ENCODE data around the gene MLLT11. TPM values are rescaled to one million over a fixed set of nuclear protein-coding genes. Genes with fewer than 3 reads are reported as not detected.
"Not testable (repeated sequence)": the region's sequence is repeated elsewhere in the genome, so short reads cannot be mapped to it uniquely, and the experiment has no call there.

The MLLT11 gene
- total RNA-seq, 1 experiment from 2014 or later = 23.7 TPM

GRCh38 chr1:151062741-151063371 lies 2.7 kb downstream of the MLLT11 start:
- no peak overlapping the region for H3K4me3 ChIP-seq
- 0 out of 2 replicates have a peak, but pooled peaks cover 9% of the 10 kb centered on the region for H3K36me3 ChIP-seq
- no peaks in the 10 kb centered on the region for H3K9me3 ChIP-seq (replicated peaks)
- H3K4me1 ChIP-seq (replicated peaks) = peaks cover 19% of the 10 kb centered on the region
- peak; percentile 36 to 65 for DNase-seq (ENCODE audit: low read depth in 1 of 2, low spot score in 2 of 2)
- H3K27ac ChIP-seq = peak overlapping the region; percentile 71
- H3K27me3 ChIP-seq (replicated peaks) = no peaks in the 10 kb centered on the region

GRCh38 chr1:151065089-151065645 lies 5.0 kb downstream of the MLLT11 start:
- H3K9me3 ChIP-seq (replicated peaks) = no peaks in the 10 kb centered on the region
- H3K4me3 ChIP-seq = no peak overlapping the region
- H3K36me3 ChIP-seq = peaks cover 13% of the 10 kb centered on the region
- H3K27me3 ChIP-seq (replicated peaks) = no peaks in the 10 kb centered on the region
- H3K27ac ChIP-seq = no peak overlapping the region
- no peak for DNase-seq (ENCODE audit: low read depth in 1 of 2, low spot score in 2 of 2)
- peaks cover 16% of the 10 kb centered on the region for H3K4me1 ChIP-seq (replicated peaks)

GRCh38 chr1:151067185-151067584 lies 7.0 kb downstream of the MLLT11 start:
- Histone ChIP-seq H3K4me3 (no peak overlapping the region), H3K9me3 (replicated peaks) (no peaks in the 10 kb centered on the region), H3K27me3 (replicated peaks) (no peaks in the 10 kb centered on the region), H3K27ac (no peak overlapping the region), H3K36me3 (peaks cover 13% of the 10 kb centered on the region), H3K4me1 (replicated peaks) (peaks cover 12% of the 10 kb centered on the region)
- DNase-seq (ENCODE audit: low read depth in 1 of 2, low spot score in 2 of 2) = no peak

- H3K27me3 ChIP-seq (replicated peaks) = no peaks in the 10 kb centered on the region
- no peak overlapping the region for H3K4me3 ChIP-seq
- no peak overlapping the region for H3K27ac ChIP-seq
- H3K36me3 ChIP-seq = peaks cover 9% of the 10 kb centered on the region
- H3K4me1 ChIP-seq (replicated peaks) = peaks cover 5% of the 10 kb centered on the region
- no peak for DNase-seq (ENCODE audit: low read depth in 1 of 2, low spot score in 2 of 2)
- H3K9me3 ChIP-seq (replicated peaks) = no peaks in the 10 kb centered on the region
These were observed 8.9 kb downstream of the MLLT11 start for GRCh38 chr1:151069103-151069486.

GRCh38 chr1:151070474-151071276 lies 10.5 kb downstream of the MLLT11 start, which contains the start of gene GABPB2:
Gene GABPB2, plus strand, starts transcription at chr1:151070761. Its CDS starts 17,429 bp downstream, at chr1:151088190.
- DNase-seq (ENCODE audit: low read depth in 1 of 2, low spot score in 2 of 2) = peak; percentile 92 to 97
- Histone ChIP-seq H3K4me1 (replicated peaks) (peaks cover 5% of the 10 kb centered on the region), H3K27me3 (replicated peaks) (no peaks in the 10 kb centered on the region), H3K4me3 (peak within 1 kb of the TSS; percentile 51), H3K36me3 (peaks cover 9% of the 10 kb centered on the region), H3K9me3 (replicated peaks) (no peaks in the 10 kb centered on the region), H3K27ac (peak within 1 kb of the TSS; percentile 96)

GRCh38 chr1:151072224-151072623 lies 12.0 kb downstream of the MLLT11 start:
- peaks cover 9% of the 10 kb centered on the region for H3K36me3 ChIP-seq
- DNase-seq (ENCODE audit: low read depth in 1 of 2, low spot score in 2 of 2) = no peak
- peaks cover 5% of the 10 kb centered on the region for H3K4me1 ChIP-seq (replicated peaks)
- no peaks in the 10 kb centered on the region for H3K9me3 ChIP-seq (replicated peaks)
- H3K4me3 ChIP-seq = no peak overlapping the region
- no peaks in the 10 kb centered on the region for H3K27me3 ChIP-seq (replicated peaks)
- H3K27ac ChIP-seq = no peak overlapping the region

GRCh38 chr1:151085953-151086559 lies 25.9 kb downstream of the MLLT11 start:
- H3K27ac ChIP-seq = no peak overlapping the region

GRCh38 chr1:151097426-151097825 lies 37.2 kb downstream of the MLLT11 start:
- not testable (repeated sequence) for H3K9me3 ChIP-seq (replicated peaks); H3K4me1 ChIP-seq (replicated peaks); H3K36me3 ChIP-seq; H3K27ac ChIP-seq; H3K27me3 ChIP-seq (replicated peaks); H3K4me3 ChIP-seq; DNase-seq (ENCODE audit: low read depth in 1 of 2, low spot score in 2 of 2)

More at GRCh38 chr1:151085953-151086559, 25.9 kb downstream of the MLLT11 start:
- no peak for DNase-seq (ENCODE audit: low read depth in 1 of 2, low spot score in 2 of 2)
- no peaks in the 10 kb centered on the region for H3K27me3 ChIP-seq (replicated peaks)
- H3K9me3 ChIP-seq (replicated peaks) = no peaks in the 10 kb centered on the region
- no peaks in the 10 kb centered on the region for H3K36me3 ChIP-seq
- no peaks in the 10 kb centered on the region for H3K4me1 ChIP-seq (replicated peaks)
- no peak overlapping the region for H3K4me3 ChIP-seq

- H3K4me3 ChIP-seq = no peak overlapping the region
- no peaks in the 10 kb centered on the region for H3K4me1 ChIP-seq (replicated peaks)
- no peak for DNase-seq (ENCODE audit: low read depth in 1 of 2, low spot score in 2 of 2)
- H3K27me3 ChIP-seq (replicated peaks) = no peaks in the 10 kb centered on the region
- no peak overlapping the region for H3K27ac ChIP-seq
- H3K9me3 ChIP-seq (replicated peaks) = no peaks in the 10 kb centered on the region
- no peaks in the 10 kb centered on the region for H3K36me3 ChIP-seq
These were observed 37.9 kb downstream of the MLLT11 start for GRCh38 chr1:151098126-151098525.

GRCh38 chr1:151104630-151105029 lies 44.4 kb downstream of the MLLT11 start:
- Histone ChIP-seq H3K4me3 (no peak overlapping the region), H3K27ac (no peak overlapping the region), H3K27me3 (replicated peaks) (no peaks in the 10 kb centered on the region), H3K9me3 (replicated peaks) (no peaks in the 10 kb centered on the region), H3K4me1 (replicated peaks) (no peaks in the 10 kb centered on the region), H3K36me3 (peaks cover 6% of the 10 kb centered on the region; the same call in 1 of the 2 replicates)
- DNase-seq (ENCODE audit: low read depth in 1 of 2, low spot score in 2 of 2) = no peak

- no peak for DNase-seq (ENCODE audit: low read depth in 1 of 2, low spot score in 2 of 2)
These were observed 46.7 kb downstream of the MLLT11 start for GRCh38 chr1:151106894-151107293.

GRCh38 chr1:151108331-151108730 lies 48.1 kb downstream of the MLLT11 start:
- Histone ChIP-seq H3K36me3 (peaks cover 6% of the 10 kb centered on the region; the same call in 1 of the 2 replicates), H3K4me1 (replicated peaks) (no peaks in the 10 kb centered on the region), H3K4me3 (no peak overlapping the region), H3K9me3 (replicated peaks) (no peaks in the 10 kb centered on the region), H3K27ac (no peak overlapping the region), H3K27me3 (replicated peaks) (no peaks in the 10 kb centered on the region)
- DNase-seq (ENCODE audit: low read depth in 1 of 2, low spot score in 2 of 2) = no peak

More at GRCh38 chr1:151106894-151107293, 46.7 kb downstream of the MLLT11 start:
- Histone ChIP-seq H3K4me3 (no peak overlapping the region), H3K9me3 (replicated peaks) (no peaks in the 10 kb centered on the region), H3K4me1 (replicated peaks) (no peaks in the 10 kb centered on the region), H3K36me3 (peaks cover 6% of the 10 kb centered on the region; the same call in 1 of the 2 replicates), H3K27ac (no peak overlapping the region), H3K27me3 (replicated peaks) (no peaks in the 10 kb centered on the region)

- H3K36me3 ChIP-seq = no peaks in the 10 kb centered on the region
- no peak overlapping the region for H3K4me3 ChIP-seq
- H3K27me3 ChIP-seq (replicated peaks) = no peaks in the 10 kb centered on the region
- DNase-seq (ENCODE audit: low read depth in 1 of 2, low spot score in 2 of 2) = no peak
- no peak overlapping the region for H3K27ac ChIP-seq
- no peaks in the 10 kb centered on the region for H3K4me1 ChIP-seq (replicated peaks)
- no peaks in the 10 kb centered on the region for H3K9me3 ChIP-seq (replicated peaks)
These were observed 53.7 kb downstream of the MLLT11 start for GRCh38 chr1:151113877-151114276.
